Measurements from ENCODE around the gene PARD3B. TPM values are rescaled to one million over a fixed set of nuclear protein-coding genes. Genes with fewer than 3 reads are reported as not detected.

PARD3B gene
- total RNA-seq, 1 experiment from 2014 or later = 2.0 TPM

DNA sequence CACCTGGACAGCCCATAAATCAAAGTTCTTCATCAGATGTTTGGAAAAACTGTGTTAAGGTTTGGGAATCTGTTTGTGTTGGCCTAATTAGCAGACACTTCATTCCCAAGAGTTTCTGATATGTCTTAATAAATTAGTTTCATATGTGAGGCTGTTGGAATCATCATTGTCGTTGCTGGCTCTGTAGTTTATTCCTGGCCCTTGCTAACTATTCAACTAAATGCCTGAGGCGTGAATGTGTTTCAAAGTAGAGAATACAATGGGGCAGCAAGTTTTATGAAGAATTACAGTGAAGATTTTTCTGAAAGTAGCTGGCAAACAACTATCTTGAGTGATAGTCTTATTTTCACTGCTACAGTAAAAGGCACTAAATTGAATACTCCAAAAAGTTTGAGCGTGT is 141.1 kb downstream of the PARD3B start:
- Histone ChIP-seq H2AFZ (ENCODE audit: low read depth, low read length, poor library complexity, severe bottlenecking) (no peak overlapping the region), H3K9ac (ENCODE audit: low read length) (no peak overlapping the region), H3K4me3 (replicated peaks in 1 of 2; ENCODE audit: low read depth in 1 of 2, low read length in 2 of 2) (no peak overlapping the region), H3K9me3 (ENCODE audit: control insufficient read depth in 1 of 2, insufficient read depth in 1 of 2, low read depth in 1 of 2, low read length in 2 of 2) (no peaks in the 10 kb centered on the region), H3K4me1 (ENCODE audit: control insufficient read depth in 1 of 2, insufficient read depth in 2 of 2, low read length in 2 of 2) (no peaks in the 10 kb centered on the region), H3K4me2 (ENCODE audit: low read length) (no peak overlapping the region), H4K20me1 (ENCODE audit: insufficient read depth) (no peaks in the 10 kb centered on the region), H3K79me2 (ENCODE audit: insufficient read depth, low read length) (no peaks in the 10 kb centered on the region), H3K27me3 (ENCODE audit: insufficient read depth, low read length) (no peaks in the 10 kb centered on the region), H3K27ac (ENCODE audit: low read depth, low read length) (no peak overlapping the region), H3K9me2 (ENCODE audit: insufficient read depth) (no peaks in the 10 kb centered on the region), H3K36me3 (ENCODE audit: control insufficient read depth in 1 of 2, insufficient read depth in 2 of 2, low read length in 2 of 2) (no peaks in the 10 kb centered on the region)
- ChIA-PET RAD21 (ENCODE audit: low non-redundant PET in 1 of 2, low total read pairs in 2 of 2, uncharacterized antibody in 2 of 2, unreplicated experiment in 2 of 2) (no interaction called here), POLR2A (no interaction called here), CTCF (no interaction called here)
- ATAC-seq (no peak), DNase-seq (ENCODE audit: low read depth, low spot score) (no peak)
- intact Hi-C loops (cut with micrococcal nuclease) = no loop called here
- BruUV-seq (replicated peaks) = no TSS peak
- TF ChIP-seq POLR2AphosphoS5 (IDR thresholded peaks at IDR 0.05; ENCODE audit: low read depth, low read length) = no peak
- TF ChIP-seq POLR2A (IDR thresholded peaks at IDR 0.05; ENCODE audit: borderline replicate concordance, extremely low read depth, insufficient read depth, insufficient read length) = no peak

DNA sequence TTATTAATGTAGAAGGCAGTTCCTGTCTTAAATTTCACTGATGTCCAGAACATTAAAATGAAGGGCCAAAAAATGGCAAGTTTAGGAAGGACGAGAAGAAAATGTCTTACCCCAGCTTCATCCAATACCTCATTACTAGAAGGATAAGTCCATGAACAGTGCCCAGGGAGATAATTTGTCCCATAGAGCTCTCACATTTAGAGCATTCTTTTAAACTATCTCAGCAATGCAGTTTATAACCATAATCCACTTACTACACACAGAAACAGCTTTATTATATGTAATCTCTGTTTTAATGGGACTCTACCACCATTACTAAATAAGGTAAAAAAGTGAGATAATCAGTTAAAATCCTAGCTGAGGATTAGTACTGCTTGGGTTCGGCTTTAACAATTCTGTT is 142.5 kb downstream of the PARD3B start:
- Histone ChIP-seq H2AFZ (ENCODE audit: low read depth, low read length, poor library complexity, severe bottlenecking) (no peak overlapping the region), H3K4me2 (ENCODE audit: low read length) (no peak overlapping the region), H3K79me2 (ENCODE audit: insufficient read depth, low read length) (no peaks in the 10 kb centered on the region), H3K4me3 (replicated peaks in 1 of 2; ENCODE audit: low read depth in 1 of 2, low read length in 2 of 2) (no peak overlapping the region), H3K9me3 (ENCODE audit: control insufficient read depth in 1 of 2, insufficient read depth in 1 of 2, low read depth in 1 of 2, low read length in 2 of 2) (no peaks in the 10 kb centered on the region), H3K36me3 (ENCODE audit: control insufficient read depth in 1 of 2, insufficient read depth in 2 of 2, low read length in 2 of 2) (no peaks in the 10 kb centered on the region), H3K9ac (ENCODE audit: low read length) (no peak overlapping the region), H3K27ac (ENCODE audit: low read depth, low read length) (no peak overlapping the region), H3K9me2 (ENCODE audit: insufficient read depth) (no peaks in the 10 kb centered on the region), H3K4me1 (ENCODE audit: control insufficient read depth in 1 of 2, insufficient read depth in 2 of 2, low read length in 2 of 2) (no peaks in the 10 kb centered on the region), H3K27me3 (ENCODE audit: insufficient read depth, low read length) (no peaks in the 10 kb centered on the region), H4K20me1 (ENCODE audit: insufficient read depth) (no peaks in the 10 kb centered on the region)
- ChIA-PET POLR2A (no interaction called here), CTCF (no interaction called here), RAD21 (ENCODE audit: low non-redundant PET in 1 of 2, low total read pairs in 2 of 2, uncharacterized antibody in 2 of 2, unreplicated experiment in 2 of 2) (no interaction called here)
- BruUV-seq (replicated peaks) = no TSS peak
- no peak for DNase-seq (ENCODE audit: low read depth, low spot score)
- no peak for ATAC-seq
- intact Hi-C loops (cut with micrococcal nuclease) = no loop called here
- TF ChIP-seq ZFX (IDR thresholded peaks at IDR 0.05) = no peak
- no peak for TF ChIP-seq RAD21 (IDR thresholded peaks at IDR 0.05; ENCODE audit: low read depth)
- no peak for TF ChIP-seq CTCF (IDR thresholded peaks at IDR 0.05 in 2 of 3, conservative IDR thresholded peaks at IDR 0.05 in 1 of 3; ENCODE audit: borderline replicate concordance in 1 of 3, insufficient read depth in 1 of 3, low read depth in 2 of 3, low read length in 2 of 3)
- no peak for TF ChIP-seq EGR1 (IDR thresholded peaks at IDR 0.05; ENCODE audit: low read depth)
- no peak for TF ChIP-seq ELF1 (IDR thresholded peaks at IDR 0.05; ENCODE audit: borderline replicate concordance, low read depth)
- TF ChIP-seq EZH2 (IDR thresholded peaks at IDR 0.05) = no peak
- no peak for TF ChIP-seq ZNF274 (IDR thresholded peaks at IDR 0.05; ENCODE audit: low read depth, low read length)
- no peak for TF ChIP-seq MAX (IDR thresholded peaks at IDR 0.05)
